ENCODE measurements around the gene BAZ1A. TPM values are rescaled to one million over a fixed set of nuclear protein-coding genes. Genes with fewer than 3 reads are reported as not detected.

Gene BAZ1A
- polyA plus RNA-seq, 2 of the 4 experiments (the other 2 are of a cell fraction): 32.9 to 38.2 TPM

DNA sequence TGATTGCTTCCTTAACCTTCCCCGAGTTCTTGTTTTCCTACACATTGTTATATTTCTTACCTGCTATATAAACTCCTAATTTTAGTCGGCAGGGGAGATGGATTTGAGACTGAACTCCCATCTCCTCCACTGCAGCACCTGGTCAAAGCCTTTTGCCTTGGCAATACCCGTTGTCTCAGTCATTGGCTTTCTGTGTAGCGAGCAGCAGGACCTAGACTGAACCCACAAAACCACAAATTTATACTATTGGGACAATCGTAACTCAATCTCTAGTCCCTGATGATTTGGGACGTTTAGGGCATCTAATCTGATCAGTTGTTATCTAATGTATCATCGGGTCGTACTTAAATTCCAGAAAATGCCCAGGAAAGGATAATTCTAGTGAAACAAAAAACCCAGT lies 37.8 kb upstream of the BAZ1A start:
- 73% methylated on average over 8 of the region's 8 CpGs for WGBS (ENCODE audit: missing lambda C conversion rate)
- Histone ChIP-seq H3K9me3 (no peaks in the 10 kb centered on the region), H3K4me2 (no peak overlapping the region), H3K27ac (no peak overlapping the region), H3K4me1 (peaks cover 6% of the 10 kb centered on the region; the same call in 2 of the 3 replicates), H3K4me3 (no peak overlapping the region)
- DNase-seq (ENCODE audit: low read depth in 1 of 2, low spot score in 1 of 2) (no peak), FAIRE-seq (no peak), ATAC-seq (no peak)
- POLR2A ChIA-PET: interaction anchor here (0.6 kb wide), 1 partner anchor 330 kb away, joined by 3 read pairs; no protein-coding TSS in a partner anchor
- CTCF ChIA-PET: no interaction called here
- TF ChIP-seq EP300 (IDR thresholded peaks at IDR 0.05): no peak
- no peak for TF ChIP-seq PBX3 (IDR thresholded peaks at IDR 0.05)
- no peak for TF ChIP-seq CBX2 (IDR thresholded peaks at IDR 0.05; ENCODE audit: borderline replicate concordance, low read depth)
- TF ChIP-seq ZSCAN20 (CRISPR knock-in tag; IDR thresholded peaks at IDR 0.05): no peak
- TF ChIP-seq CBX8 (IDR thresholded peaks at IDR 0.05): no peak
- TF ChIP-seq MAZ (IDR thresholded peaks at IDR 0.05; ENCODE audit: borderline replicate concordance, low read depth, low read length): no peak
- no peak for TF ChIP-seq PHF8 (IDR thresholded peaks at IDR 0.05; ENCODE audit: borderline replicate concordance, low read depth)
- TF ChIP-seq, protein P1, sequence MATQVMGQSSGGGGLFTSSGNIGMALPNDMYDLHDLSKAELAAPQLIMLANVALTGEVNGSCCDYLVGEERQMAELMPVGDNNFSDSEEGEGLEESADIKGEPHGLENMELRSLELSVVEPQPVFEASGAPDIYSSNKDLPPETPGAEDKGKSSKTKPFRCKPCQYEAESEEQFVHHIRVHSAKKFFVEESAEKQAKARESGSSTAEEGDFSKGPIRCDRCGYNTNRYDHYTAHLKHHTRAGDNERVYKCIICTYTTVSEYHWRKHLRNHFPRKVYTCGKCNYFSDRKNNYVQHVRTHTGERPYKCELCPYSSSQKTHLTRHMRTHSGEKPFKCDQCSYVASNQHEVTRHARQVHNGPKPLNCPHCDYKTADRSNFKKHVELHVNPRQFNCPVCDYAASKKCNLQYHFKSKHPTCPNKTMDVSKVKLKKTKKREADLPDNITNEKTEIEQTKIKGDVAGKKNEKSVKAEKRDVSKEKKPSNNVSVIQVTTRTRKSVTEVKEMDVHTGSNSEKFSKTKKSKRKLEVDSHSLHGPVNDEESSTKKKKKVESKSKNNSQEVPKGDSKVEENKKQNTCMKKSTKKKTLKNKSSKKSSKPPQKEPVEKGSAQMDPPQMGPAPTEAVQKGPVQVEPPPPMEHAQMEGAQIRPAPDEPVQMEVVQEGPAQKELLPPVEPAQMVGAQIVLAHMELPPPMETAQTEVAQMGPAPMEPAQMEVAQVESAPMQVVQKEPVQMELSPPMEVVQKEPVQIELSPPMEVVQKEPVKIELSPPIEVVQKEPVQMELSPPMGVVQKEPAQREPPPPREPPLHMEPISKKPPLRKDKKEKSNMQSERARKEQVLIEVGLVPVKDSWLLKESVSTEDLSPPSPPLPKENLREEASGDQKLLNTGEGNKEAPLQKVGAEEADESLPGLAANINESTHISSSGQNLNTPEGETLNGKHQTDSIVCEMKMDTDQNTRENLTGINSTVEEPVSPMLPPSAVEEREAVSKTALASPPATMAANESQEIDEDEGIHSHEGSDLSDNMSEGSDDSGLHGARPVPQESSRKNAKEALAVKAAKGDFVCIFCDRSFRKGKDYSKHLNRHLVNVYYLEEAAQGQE (IDR thresholded peaks at IDR 0.05): no peak

DNA sequence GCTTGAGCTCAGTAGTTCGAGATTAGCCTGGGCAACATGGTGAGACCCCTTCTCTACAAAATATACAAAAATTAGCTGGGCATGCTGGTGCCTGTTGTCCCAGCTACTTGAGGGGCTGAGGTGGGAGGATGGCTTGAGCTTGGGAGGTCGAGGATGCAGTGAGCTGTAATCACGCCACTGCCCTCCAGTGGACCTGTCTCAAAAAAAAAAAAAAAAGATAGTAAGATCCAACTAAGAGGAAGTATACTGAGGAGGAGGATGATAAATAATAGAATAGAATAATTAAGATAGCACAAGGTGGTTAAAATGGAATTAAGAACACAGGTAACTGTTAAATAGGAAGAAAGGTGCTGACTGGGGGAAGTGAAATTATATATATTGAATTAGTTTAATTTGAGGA lies 37.0 kb upstream of the BAZ1A start:
- Histone ChIP-seq H3K4me3 (no peak overlapping the region), H3K9me3 (no peaks in the 10 kb centered on the region), H3K4me1 (peaks cover 6% of the 10 kb centered on the region; the same call in 2 of the 3 replicates), H3K27ac (no peak overlapping the region), H3K4me2 (no peak overlapping the region)
- DNase-seq (ENCODE audit: low read depth in 1 of 2, low spot score in 1 of 2) (peak in 1 of 2 experiments; percentile 33), ATAC-seq (peak; percentile 39 to 79; a peak in 3 of 6 replicates), FAIRE-seq (no peak)
- POLR2A ChIA-PET: no interaction called here
- 54% methylated on average over 3 of the region's 3 CpGs for WGBS (ENCODE audit: missing lambda C conversion rate)
- CTCF ChIA-PET: interaction anchor here (0.7 to 1.5 kb wide), 2 partner anchors 68 to 300 kb away, joined by 3 read pairs; no protein-coding TSS in a partner anchor
- TF ChIP-seq RAD21 (conservative IDR thresholded peaks at IDR 0.05 in 1 of 2, IDR thresholded peaks at IDR 0.05 in 1 of 2): peak; percentile 41 to 46; a peak in 4 of 5 replicates
- peak; percentile 32; the same call in 1 of the 3 replicates for TF ChIP-seq CTCF (IDR thresholded peaks at IDR 0.05)
- no peak for TF ChIP-seq MAX (IDR thresholded peaks at IDR 0.05)
- peak; percentile 16; the same call in 1 of the 3 replicates for TF ChIP-seq SMC3 (IDR thresholded peaks at IDR 0.05)

- FAIRE-seq (peak; percentile 23), ATAC-seq (peak in 1 of 2 experiments; percentile 42; a peak in 2 of 6 replicates), DNase-seq (ENCODE audit: low read depth in 1 of 2, low spot score in 1 of 2) (no peak)
- 71% methylated on average over 6 of the region's 6 CpGs for WGBS (ENCODE audit: missing lambda C conversion rate)
- no peak overlapping the region for H3K27ac ChIP-seq
- CTCF ChIA-PET: interaction anchor here (0.7 to 1.5 kb wide), 2 partner anchors 68 to 299 kb away, joined by 3 read pairs; no protein-coding TSS in a partner anchor
- no peaks in the 10 kb centered on the region for H3K9me3 ChIP-seq
- peaks cover 6% of the 10 kb centered on the region; the same call in 2 of the 3 replicates for H3K4me1 ChIP-seq
- no peak overlapping the region for H3K4me2 ChIP-seq
- H3K4me3 ChIP-seq: no peak overlapping the region
- TF ChIP-seq CEBPB (IDR thresholded peaks at IDR 0.05): peak; percentile 20 to 24; a peak in 1 of 4 replicates
- TF ChIP-seq NFE2L2 (conservative IDR thresholded peaks at IDR 0.05; ENCODE audit: low read length): no peak
- POLR2A ChIA-PET: no interaction called here
Measured at GRCh38 chr14:34911209-34912150, 36.3 kb upstream of the BAZ1A start.
